Measurements from ENCODE around the gene CADPS2.

- TF ChIP-seq CTCF (IDR thresholded peaks at IDR 0.05; ENCODE audit: insufficient read depth, low read length, poor library complexity, severe bottlenecking) (no peak), EZH2phosphoT487 (conservative IDR thresholded peaks at IDR 0.05; ENCODE audit: low read length) (no peak)
Measured at GRCh38 chr7:122340427-122340826, 545.8 kb downstream of the CADPS2 start.
